Activated naive CD4-positive, alpha-beta T cell treated with anti-CD3 and anti-CD28 coated beads, Interleukin-2, amount 50 U/mL, for 16 hours (primary cell): ENCODE measurements around the gene AP1G2.

ENCODE experiments used
- DNase-seq: peaks from one replicate; pipeline ENCODE4 v3.0.0-alpha.2; 2020

The AP1G2 gene

GRCh38 chr14:23513005-23513817, 54.4 kb downstream of the AP1G2 start:
- no peak for DNase-seq

- DNase-seq: no peak
These were observed 55.4 kb downstream of the AP1G2 start for GRCh38 chr14:23512156-23512555.
